Inferior parietal cortex (tissue), 1 donor: ENCODE data around the gene ATP1B3.
"Not testable (repeated sequence)": the region's sequence is repeated elsewhere in the genome, so short reads cannot be mapped to it uniquely, and the experiment has no call there.

Experiments
- DNase-seq: peaks from one replicate; pipeline ENCODE4 v3.0.0-alpha.2; 2016; ENCODE audit errors: extremely low spot score

The ATP1B3 gene

DNA sequence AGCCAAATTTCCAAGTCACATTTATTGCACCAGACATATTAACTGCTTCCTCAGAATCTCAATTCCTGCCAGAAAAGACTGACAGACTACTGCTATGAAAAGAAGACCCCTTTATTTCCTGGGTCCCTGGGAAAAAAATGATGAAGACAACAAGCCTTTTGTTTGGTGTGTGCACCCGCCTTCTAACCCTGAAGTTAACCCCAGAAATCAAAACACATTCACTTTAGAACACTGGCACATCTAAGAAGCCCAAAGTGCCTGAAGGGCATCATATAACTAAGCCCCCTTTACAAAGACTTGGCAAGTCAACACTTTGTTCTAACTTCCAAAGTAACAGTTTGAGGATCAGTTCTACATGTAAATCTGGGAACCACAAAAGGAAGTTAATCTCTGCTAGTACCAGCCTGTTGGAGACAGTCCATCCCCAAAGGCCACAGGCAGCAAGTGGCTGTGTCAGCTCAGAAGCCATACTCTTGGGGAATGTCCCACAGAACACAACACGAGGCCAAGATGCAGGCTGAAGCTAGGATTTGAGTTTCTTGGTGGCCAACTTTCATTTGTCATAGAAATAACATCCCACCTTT is 16.3 kb upstream of the ATP1B3 start:
- DNase-seq = no peak

DNA sequence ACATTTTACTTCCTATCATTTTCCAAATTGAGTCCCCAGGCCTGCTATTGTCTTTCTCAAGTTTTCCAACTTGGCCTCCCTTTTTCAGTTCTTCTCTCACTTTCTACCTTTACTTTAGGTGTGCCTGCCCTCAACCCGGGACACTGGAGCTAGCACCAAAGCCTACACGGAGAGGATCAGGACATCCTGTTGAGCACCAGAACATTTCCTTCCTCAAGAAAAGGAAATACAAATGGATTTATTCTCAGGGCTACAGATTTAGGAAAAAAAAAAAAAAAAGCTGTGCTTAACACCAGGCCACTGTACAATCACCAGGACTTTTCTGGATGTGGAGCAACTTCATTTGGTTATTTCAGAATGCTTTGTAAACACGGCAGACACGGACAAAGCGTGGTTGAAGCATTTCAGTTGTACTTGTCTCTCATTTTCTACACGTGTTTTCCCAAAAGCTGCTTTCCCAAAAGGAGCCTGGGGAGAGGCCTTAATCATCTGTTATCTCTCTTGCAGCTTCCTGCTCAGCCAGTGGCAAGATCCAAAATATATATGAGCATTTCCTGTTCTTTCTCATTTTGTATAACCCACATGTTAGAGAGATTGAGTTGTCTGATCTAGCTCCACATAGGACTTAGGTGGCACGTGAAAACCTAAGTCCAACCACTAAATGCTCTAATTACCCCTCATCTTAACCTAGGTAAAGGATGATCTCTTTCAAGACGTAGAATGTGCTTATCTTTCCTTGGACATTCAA is 15.5 kb upstream of the ATP1B3 start:
- DNase-seq = no peak

DNA sequence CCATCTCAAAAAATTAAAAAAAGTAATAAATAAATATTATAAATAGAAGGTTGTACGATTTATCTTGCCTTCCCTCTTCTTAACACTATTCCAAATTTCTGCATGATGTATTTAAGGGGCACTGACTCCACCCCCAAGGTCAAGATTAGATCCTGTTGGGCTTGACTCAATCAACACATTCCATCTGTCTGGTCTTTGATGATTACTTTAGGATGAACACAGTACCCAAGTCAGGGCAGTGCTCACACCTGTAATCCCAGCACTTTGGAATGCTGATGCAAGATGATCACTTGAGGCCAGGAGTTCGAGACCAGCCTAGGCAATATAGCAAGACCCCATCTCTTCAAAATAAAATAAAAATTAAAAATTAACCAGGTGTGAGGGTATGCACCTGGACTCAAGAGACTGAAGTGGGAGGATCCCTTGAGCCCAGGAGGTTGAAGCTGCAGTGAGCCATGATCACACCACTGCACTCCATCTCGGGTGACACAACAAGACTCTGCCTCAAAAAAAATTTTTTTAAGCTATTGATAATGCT is 14.1 kb upstream of the ATP1B3 start:
- no peak for DNase-seq

DNA sequence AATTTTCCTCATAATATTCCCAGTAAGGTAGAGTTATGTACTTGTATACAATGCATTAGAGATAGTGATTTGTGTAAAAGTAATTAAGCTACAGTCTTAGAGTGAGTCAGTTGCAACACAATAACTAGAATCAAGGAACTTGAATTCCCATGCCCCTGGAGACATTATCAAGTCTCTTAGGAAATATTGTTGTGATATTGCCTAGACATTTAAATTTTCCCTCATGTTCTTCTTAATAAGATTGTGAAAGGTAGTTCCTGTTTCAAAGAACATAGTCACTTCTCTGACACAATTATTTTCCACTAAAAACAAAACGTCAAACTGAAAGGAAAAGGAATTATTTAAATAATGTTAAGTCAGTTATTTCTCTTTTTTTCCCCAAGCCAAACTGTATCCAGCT is 13.0 kb upstream of the ATP1B3 start:
- DNase-seq = no peak

GRCh38 chr3:141864281-141864970 is 12.0 kb upstream of the ATP1B3 start:
- no peak for DNase-seq

GRCh38 chr3:141865101-141865500 is 11.3 kb upstream of the ATP1B3 start:
- DNase-seq = no peak

DNA sequence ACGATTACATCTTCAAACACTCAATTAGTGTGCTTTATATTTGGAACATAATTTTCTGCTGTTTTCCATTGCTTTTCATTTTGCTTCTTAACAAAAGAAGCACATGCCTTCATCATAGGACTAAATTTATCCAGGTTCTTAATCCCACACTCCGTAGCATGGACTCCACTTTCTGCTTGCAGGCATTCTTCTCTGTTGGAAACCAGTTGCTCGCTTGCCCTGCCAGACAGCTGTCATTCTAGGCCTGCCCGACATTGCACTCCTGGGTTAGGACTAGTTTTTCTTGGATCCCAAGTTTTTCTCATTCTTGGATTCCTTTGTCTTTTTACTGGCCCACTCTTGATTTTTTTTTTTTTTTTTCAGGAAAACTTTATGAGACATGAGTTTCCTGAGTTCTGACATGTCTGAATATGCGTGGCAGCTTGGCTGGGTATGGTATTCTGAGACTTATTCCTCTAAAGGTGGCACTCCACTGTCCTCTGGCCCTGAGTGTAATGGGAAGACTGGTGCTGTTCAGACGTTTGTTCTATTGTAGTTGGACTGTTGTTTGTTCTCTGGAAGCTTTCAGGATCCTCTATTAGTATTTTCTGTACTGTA is 6.3 kb upstream of the ATP1B3 start:
- DNase-seq = no peak

DNA sequence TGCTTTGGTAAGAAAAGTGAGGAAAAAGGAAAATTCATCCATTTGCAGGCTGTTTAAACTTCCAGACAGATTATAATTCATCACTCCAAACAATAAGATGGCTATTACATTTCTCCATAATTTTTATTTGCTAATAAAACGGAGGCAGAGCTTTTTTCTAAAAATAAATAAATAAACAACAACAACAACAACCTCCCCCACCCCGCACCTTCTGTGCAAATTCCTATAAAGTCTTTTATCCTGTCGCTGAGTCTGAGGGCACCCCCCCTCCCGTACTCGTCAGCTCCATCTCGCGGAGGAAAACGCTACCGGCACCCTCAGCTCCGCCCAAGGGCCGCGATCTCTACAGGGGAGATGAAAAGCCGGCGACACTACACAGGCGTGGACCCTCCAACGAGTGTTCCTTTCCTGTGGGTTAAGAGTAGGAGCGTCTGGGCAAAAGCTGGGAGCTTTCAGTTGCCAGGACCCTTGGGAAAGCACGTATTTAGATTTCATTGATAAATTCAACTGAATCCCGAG is 1.0 kb upstream of the ATP1B3 start:
- peak; percentile 83 for DNase-seq

GRCh38 chr3:141875893-141876380 is 506 bp upstream of the ATP1B3 start:
- peak; percentile 66 for DNase-seq

GRCh38 chr3:141876891-141877621 is 613 bp downstream of the ATP1B3 start:
- peak; percentile 53 for DNase-seq

GRCh38 chr3:141877911-141878310 is 1.5 kb downstream of the ATP1B3 start:
- DNase-seq = no peak

DNA sequence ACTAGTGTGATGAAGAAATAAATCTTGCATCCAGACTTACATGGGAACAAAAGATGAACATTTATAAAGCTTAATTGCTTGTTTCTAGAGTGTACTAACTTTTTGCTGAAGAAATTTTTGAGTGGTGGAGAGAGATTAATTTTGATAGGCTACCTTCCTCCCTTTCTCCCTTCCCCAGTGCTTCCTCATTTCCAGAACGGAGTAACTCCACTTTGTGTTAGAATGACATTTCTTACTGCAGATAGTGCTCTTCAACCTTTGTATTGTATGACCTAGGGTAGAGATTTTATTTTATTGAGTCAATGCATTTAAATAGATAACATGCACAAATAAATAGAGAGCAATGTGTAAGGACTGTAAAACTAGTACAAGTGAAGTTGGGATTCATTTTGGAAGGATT is 1.9 kb downstream of the ATP1B3 start:
- DNase-seq = no peak

- no peak for DNase-seq
Observed at GRCh38 chr3:141878817-141879216, 2.4 kb downstream of the ATP1B3 start.

DNA sequence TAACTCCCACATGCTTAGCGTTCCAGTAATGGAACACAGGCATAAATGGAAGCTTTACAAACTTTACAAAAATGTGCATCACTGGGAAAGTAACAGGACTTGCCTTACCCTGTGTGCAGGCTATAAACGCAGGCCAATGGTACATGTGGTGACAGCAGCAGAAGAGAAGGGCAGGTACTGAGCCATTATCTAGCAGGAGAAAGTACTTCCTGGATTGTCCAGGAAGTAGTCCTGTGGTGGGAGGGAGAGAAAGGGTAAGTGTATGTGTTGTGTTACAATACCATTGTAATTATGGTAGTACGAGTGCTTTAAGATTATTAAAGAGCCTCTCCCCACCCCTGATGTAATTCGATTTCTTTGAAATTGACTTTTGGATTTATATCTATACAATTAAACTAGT is 5.3 kb downstream of the ATP1B3 start:
- DNase-seq = no peak

DNA sequence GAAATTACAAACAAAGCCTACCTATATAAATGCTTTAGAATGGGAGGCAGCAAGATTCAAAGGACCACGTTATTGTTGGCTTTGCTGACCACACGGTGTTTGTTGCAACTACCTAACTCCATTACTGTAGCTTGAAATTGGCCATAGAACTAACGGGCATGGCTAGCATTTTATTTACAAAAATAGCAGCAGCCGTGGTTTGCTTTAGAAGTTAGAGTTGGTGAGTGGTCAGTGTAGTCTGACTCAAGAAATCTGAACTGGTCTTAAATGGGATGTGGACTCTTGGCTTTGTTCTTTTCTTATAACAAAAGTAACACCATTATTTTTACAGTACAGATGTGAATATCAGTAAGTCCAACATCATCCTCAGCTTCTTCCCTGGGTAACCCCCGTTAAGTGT is 10.6 kb downstream of the ATP1B3 start:
- DNase-seq = no peak

DNA sequence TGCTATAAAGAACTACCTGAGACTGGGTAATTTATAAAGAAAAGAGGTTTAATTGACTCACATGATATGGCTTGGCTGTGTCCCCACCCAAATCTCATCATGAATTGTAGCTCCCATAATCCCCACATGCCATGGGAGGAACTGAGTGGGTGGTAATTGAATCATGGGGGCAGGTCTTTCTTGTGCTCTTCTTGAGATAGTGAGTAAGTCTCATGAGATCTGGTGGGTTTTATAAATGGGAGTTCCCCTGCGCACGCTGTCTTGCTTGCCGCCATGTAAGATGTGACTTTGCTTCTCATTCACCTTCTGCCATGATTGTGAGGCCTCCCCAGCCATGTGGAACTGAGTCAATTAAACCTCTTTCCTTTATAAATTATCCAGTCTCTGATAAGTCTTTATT is 12.1 kb downstream of the ATP1B3 start:
- not testable (repeated sequence) for DNase-seq

DNA sequence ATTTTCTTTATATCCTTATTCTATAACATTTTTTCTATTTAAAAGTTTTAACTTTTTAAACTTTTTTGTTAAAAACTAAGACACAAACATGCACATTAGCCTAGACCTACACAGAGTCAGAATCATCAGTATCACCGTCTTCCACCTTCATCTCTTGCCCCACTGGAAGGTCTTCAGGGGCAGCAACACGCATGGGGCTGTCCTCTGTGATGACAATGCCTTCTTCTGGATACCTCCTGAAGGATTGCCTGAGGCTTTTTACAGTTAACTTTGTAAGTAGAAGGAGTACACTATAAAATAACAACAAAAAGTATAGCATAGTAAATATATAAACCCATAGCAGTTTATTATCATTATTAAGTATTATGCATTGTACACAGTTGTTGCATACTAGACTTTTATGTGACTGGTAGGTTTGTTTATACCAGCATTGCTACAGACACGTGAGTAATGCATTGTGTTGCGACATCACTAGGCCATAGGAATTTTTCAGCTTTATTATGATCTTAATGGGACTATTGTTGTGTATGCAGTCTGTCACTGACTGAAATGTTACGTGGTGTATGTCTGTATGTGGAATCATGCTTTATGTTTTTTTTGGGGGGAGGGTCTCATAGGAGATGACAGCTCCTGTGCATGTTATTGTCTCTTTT is 18.2 kb downstream of the ATP1B3 start:
- no peak for DNase-seq

DNA sequence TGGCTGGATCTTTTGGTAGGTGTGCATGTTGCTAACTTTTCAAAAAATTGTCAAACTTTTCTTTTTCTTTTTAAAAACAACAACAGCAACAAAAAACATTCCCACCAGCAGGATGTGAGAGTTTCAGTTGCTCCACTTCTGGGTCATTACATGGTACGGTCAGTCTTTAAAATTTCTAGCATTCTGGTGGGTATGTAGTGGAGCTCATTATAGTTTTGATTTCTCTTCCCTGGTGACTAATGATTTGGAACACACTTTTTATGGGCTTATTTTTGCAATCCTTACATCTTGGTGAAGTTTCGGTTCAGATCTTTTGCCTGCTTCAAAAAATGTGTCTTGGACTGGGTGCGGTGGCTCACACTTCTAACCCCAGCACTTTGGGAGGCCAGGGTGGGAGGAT is 19.3 kb downstream of the ATP1B3 start:
- DNase-seq = no peak

- DNase-seq = no peak
Observed at GRCh38 chr3:141898908-141899307, 22.5 kb downstream of the ATP1B3 start.

DNA sequence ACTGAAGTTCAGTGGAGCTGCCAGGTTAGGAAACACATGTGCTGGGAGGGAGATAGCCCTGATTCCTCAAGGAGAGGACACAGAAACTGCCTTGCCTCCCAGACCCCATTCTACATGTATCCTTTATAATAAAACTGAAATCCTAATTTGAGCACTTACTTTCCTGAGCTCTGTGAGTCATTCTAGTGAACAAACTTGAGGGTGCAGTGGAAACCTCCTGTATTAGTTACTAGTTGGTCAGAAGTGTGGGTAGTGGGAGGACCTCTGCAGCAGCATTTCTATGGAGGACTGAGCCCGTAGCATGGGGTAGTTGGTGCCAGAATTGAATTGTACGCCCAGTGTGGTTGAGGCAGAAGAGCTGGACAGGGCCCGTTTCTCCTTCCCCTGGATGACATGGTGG is 23.9 kb downstream of the ATP1B3 start:
- DNase-seq = no peak

GRCh38 chr3:141901914-141902313 is 25.5 kb downstream of the ATP1B3 start:
- DNase-seq = no peak
